K562 treated with DMSO at 1 percent for 24 hours (cell line): ENCODE results near the gene ABCB9. TPM values are rescaled to one million over a fixed set of nuclear protein-coding genes. Genes with fewer than 3 reads are reported as not detected.

ENCODE experiments used
- total RNA-seq: library from RNA; unstranded; fragments of 300-600 nt; gene quantifications from 2 replicates; pipeline ENCODE4 v1.2.3, GENCODE V29; 2022; ENCODE audit warnings: low read depth; ENCODE audit not compliant: insufficient read depth

Gene ABCB9
- 12.3 and 13.2 TPM in 2 replicates for total RNA-seq

GRCh38 chr12:122965851-122966742, at the start of gene ABCB9:
Gene ABCB9, minus strand, starts transcription at chr12:122966463. Its CDS starts 6,228 bp downstream, at chr12:122960235.

GRCh38 chr12:122980183-122981035, 14.1 kb upstream of the ABCB9 start, which contains the start of gene ARL6IP4:
Gene ARL6IP4, plus strand, starts transcription at chr12:122980681. Its CDS starts 459 bp downstream, at chr12:122981140.

DNA sequence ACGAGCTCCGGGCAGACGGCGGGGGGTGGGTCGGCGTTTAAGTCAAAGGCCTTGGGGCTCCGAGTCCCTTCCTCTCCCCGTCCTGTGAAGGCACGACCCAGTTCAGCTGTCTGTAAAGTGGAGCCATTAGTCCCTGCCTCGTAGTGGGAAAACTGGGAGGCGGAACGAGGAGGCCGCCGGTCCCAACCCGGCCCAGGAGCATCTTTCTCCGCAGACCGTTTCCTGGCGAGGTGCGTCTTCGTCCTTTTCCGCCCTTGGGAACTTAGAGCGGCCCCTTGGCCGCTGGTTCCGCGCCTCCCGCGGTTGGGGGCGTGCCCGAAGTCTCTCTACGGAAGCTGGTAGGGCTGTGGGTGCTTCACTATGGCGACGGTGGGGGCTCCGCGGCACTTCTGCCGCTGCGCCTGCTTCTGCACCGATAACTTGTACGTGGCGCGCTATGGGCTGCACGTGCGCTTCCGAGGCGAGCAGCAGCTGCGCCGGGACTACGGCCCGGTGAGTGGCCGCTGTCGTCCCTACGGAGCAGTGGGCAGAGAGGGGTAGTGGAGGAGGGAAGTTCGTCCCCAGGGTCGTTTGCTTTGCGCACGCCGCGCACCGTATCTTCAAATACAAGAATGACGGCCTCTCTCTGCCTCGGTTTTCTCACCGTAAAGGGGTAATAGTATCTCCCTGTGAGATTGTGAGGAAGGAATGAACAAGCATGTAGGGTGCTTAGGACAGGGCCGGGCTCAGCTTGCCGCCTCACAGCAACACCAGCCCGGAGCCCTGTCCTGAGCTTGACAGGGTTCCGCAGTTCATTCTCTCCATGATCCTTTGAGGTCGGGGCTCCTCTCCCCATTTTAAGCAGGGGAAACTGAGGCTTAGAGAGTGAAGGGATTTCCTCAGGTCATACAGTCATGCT, 8.9 kb upstream of the ABCB9 start, which contains the start of gene OGFOD2:
Gene OGFOD2, plus strand, starts transcription at position 353 of the 898 bp plus-strand sequence. Its CDS starts 8 bp downstream, at position 361.

GRCh38 chr12:122895704-122896636, 70.3 kb downstream of the ABCB9 start, which contains the start of gene VPS37B:
Gene VPS37B, minus strand, starts transcription at chr12:122896124. Its CDS starts 62 bp downstream, at chr12:122896062.

Other genes starting within 250 kb of the ABCB9 start
- not detected in 2 replicates for gene HCAR3, start 249.7 kb downstream of the ABCB9 start, total RNA-seq
- gene HCAR1, start 235.6 kb downstream of the ABCB9 start, total RNA-seq: not detected in 2 replicates
- 30.5 and 34.9 TPM in 2 replicates for gene DENR, start 213.6 kb downstream of the ABCB9 start, total RNA-seq
- 0.78 and 0.81 TPM in 2 replicates for gene CCDC62, start 191.9 kb downstream of the ABCB9 start, total RNA-seq
- gene HIP1R, start 131.0 kb downstream of the ABCB9 start, total RNA-seq: 27.8 and 30.4 TPM in 2 replicates
- gene VPS37B, start 70.3 kb downstream of the ABCB9 start, total RNA-seq: 21.6 and 23.9 TPM in 2 replicates
- gene OGFOD2, start 8.8 kb upstream of the ABCB9 start, total RNA-seq: 47.6 and 49.7 TPM in 2 replicates
- gene ARL6IP4, start 14.2 kb upstream of the ABCB9 start, total RNA-seq: 254 and 256 TPM in 2 replicates
- gene PITPNM2, start 184.6 kb upstream of the ABCB9 start, total RNA-seq: 3.1 and 3.9 TPM in 2 replicates